Caco-2 (cell line): Measurements from ENCODE around the gene SLC25A3. TPM values are rescaled to one million over a fixed set of nuclear protein-coding genes. Genes with fewer than 3 reads are reported as not detected.

Source experiments
- BruUV-seq: library from RNA; stranded (reverse); fragments of 400-500 nt; replicated peaks from 2 replicates; lab custom pipeline; 2021; lab: Mats Ljungman, UMichigan
- CTCF ChIA-PET: fragments of 300-600 bp; sonication (Branson Sonifier 250); formaldehyde crosslinking; loops from one replicate; lab custom pipeline; 2022; ENCODE audit warnings: antibody characterized with exemption; lab: Charles Lee
- POLR2A ChIA-PET: fragments of 300-600 bp; sonication (Branson Sonifier 250); formaldehyde crosslinking; loops from one replicate; lab custom pipeline; 2022; ENCODE audit warnings: antibody characterized with exemption; lab: Charles Lee
- DNase-seq, 2 experiments: peaks; one replicate each; pipeline versions ENCODE4 v3.0.0 to v3.0.0-alpha.2; 2020 to 2022
- H3K27me3 ChIP-seq: replicated peaks from 2 replicates; pipeline ENCODE4 v1.6.0; 2011; ENCODE audit warnings: low read length; ENCODE audit not compliant: control insufficient read depth, insufficient read depth
- H3K36me3 ChIP-seq: 2 replicates; pipeline ENCODE4 v1.5.1; 2011; ENCODE audit warnings: low read length; ENCODE audit not compliant: control insufficient read depth, insufficient read depth
- H3K4me1 ChIP-seq: fragments of 250-450 bp; sonication (Bioruptor Pico); 2 replicates; pipeline ENCODE4 v1.5.1; 2020; ENCODE audit warnings: mild to moderate bottlenecking
- H3K4me3 ChIP-seq: 2 replicates; pipeline ENCODE4 v1.5.1; 2011; ENCODE audit warnings: low read depth, mild to moderate bottlenecking, control low read depth, low read length
- H3K9me3 ChIP-seq: fragments of 250-450 bp; sonication (Bioruptor Pico); 2 replicates; pipeline ENCODE4 v1.5.1; 2020; ENCODE audit warnings: mild to moderate bottlenecking, moderate library complexity
- H3K27ac Mint-ChIP-seq: one replicate; pipeline ENCODE4 v1.8.0; 2022; ENCODE audit warnings: mixed read lengths; ENCODE audit not compliant: unreplicated experiment
- H3K27me3 Mint-ChIP-seq: one replicate; pipeline ENCODE4 v1.8.0; 2022; ENCODE audit warnings: mixed read lengths; ENCODE audit not compliant: insufficient read depth, unreplicated experiment
- H3K36me3 Mint-ChIP-seq: one replicate; pipeline ENCODE4 v1.8.0; 2022; ENCODE audit warnings: mild to moderate bottlenecking, mixed read lengths; ENCODE audit not compliant: insufficient read depth, unreplicated experiment
- H3K4me1 Mint-ChIP-seq: one replicate; pipeline ENCODE4 v1.8.0; 2022; ENCODE audit warnings: low read depth, mixed read lengths; ENCODE audit not compliant: unreplicated experiment
- H3K4me3 Mint-ChIP-seq: one replicate; pipeline ENCODE4 v1.8.0; 2022; ENCODE audit warnings: mild to moderate bottlenecking, moderate library complexity, mixed read lengths; ENCODE audit not compliant: unreplicated experiment
- H3K9me3 Mint-ChIP-seq: one replicate; pipeline ENCODE4 v1.8.0; 2022; ENCODE audit warnings: mixed read lengths; ENCODE audit not compliant: unreplicated experiment
- CTCF ChIP-seq, 2 experiments: fragments of 200-600 bp in 1 of 2; IDR thresholded peaks; 1 replicate in 1 of 2; 2 replicates in 1 of 2; pipeline versions ENCODE4 v1.5.1 to v1.8.0; 2011 to 2022; ENCODE audit warnings: antibody characterized with exemption in 1 of 2, control low read depth in 1 of 2, inconsistent platforms in 1 of 2, low read depth in 1 of 2, low read length in 1 of 2, mild to moderate bottlenecking in 1 of 2, moderate library complexity in 1 of 2; ENCODE audit not compliant: insufficient read depth in 1 of 2, severe bottlenecking in 1 of 2, unreplicated experiment in 1 of 2
- intact Hi-C: fragments of 100-400 bp; cut with micrococcal nuclease; formaldehyde crosslinking; loops from one replicate; pipeline ENCODE4 v1.10.0; 2022; ENCODE audit not compliant: unreplicated experiment
- total RNA-seq: library from RNA; stranded (reverse); gene quantifications from 2 replicates; pipeline ENCODE4 v1.2.3, GENCODE V29; 2022

The SLC25A3 gene
- total RNA-seq, 1 experiment from 2014 or later, result 888 TPM

- Mint-ChIP-seq H3K27ac (peak overlapping the region; percentile 75), H3K9me3 (no peaks in the 10 kb centered on the region), H3K36me3 (peaks cover 16% of the 10 kb centered on the region), H3K27me3 (no peaks in the 10 kb centered on the region), H3K4me3 (peak overlapping the region; percentile 86), H3K4me1 (peaks cover 7% of the 10 kb centered on the region)
- H3K4me3 ChIP-seq, result peak overlapping the region; percentile 95
- ChIA-PET POLR2A (interaction anchor here (1.0 kb wide), 1 partner anchor 51 kb away, joined by 12 read pairs; the partner anchor contains the start of gene SLC25A3), CTCF (interaction anchor here (1.0 to 1.4 kb wide), 3 partner anchors 12 to 354 kb away, joined by 4 read pairs; no protein-coding TSS in a partner anchor)
- no peaks in the 10 kb centered on the region for H3K36me3 ChIP-seq
- H3K4me1 ChIP-seq, result peaks cover 4% of the 10 kb centered on the region; the same call in 1 of the 2 replicates
- DNase-seq, result peak in 1 of 2 experiments; percentile 68
- BruUV-seq, result TSS peak; percentile 37
- intact Hi-C loops, result loop anchor here (2.0 kb wide), 2 partner anchors 38 to 78 kb away; no protein-coding TSS in a partner anchor
- peak in 1 of 2 experiments; percentile 14 for TF ChIP-seq CTCF (IDR thresholded peaks at IDR 0.05; ENCODE audit: insufficient read depth in 1 of 2, low read depth in 1 of 2, low read length in 1 of 2, severe bottlenecking in 1 of 2, unreplicated experiment in 1 of 2)
- H3K27me3 ChIP-seq, result no peaks in the 10 kb centered on the region
- H3K9me3 ChIP-seq, result no peaks in the 10 kb centered on the region
Measured at GRCh38 chr12:98644433-98644711, 50.9 kb downstream of the SLC25A3 start.

GRCh38 chr12:98644712-98645571 is 51.5 kb downstream of the SLC25A3 start, which contains the start of the genes APAF1 and IKBIP:
APAF1 (plus strand) TSS chr12:98645290; CDS start chr12:98648360, 3,070 bp downstream.
IKBIP (minus strand) TSS chr12:98644788; CDS start chr12:98644701, 87 bp downstream.
- Mint-ChIP-seq H3K36me3 (peaks cover 22% of the 10 kb centered on the region), H3K4me3 (peak within 1 kb of the TSS; percentile 86), H3K4me1 (peaks cover 7% of the 10 kb centered on the region), H3K9me3 (no peaks in the 10 kb centered on the region), H3K27ac (peak within 1 kb of the TSS; percentile 75), H3K27me3 (no peaks in the 10 kb centered on the region)
- peaks cover 4% of the 10 kb centered on the region; the same call in 1 of the 2 replicates for H3K4me1 ChIP-seq
- H3K36me3 ChIP-seq, result no peaks in the 10 kb centered on the region
- BruUV-seq, result no TSS peak
- POLR2A ChIA-PET, result interaction anchor here (1.0 kb wide), 1 partner anchor 52 kb away, joined by 12 read pairs; the partner anchor contains the start of gene SLC25A3
- intact Hi-C loops, result loop anchor here (1.0 to 2.0 kb wide), 3 partner anchors 38 to 78 kb away; partner anchors contain the start of gene SLC25A3
- H3K9me3 ChIP-seq, result no peaks in the 10 kb centered on the region
- peak within 1 kb of the TSS; percentile 95 for H3K4me3 ChIP-seq
- DNase-seq, result peak; percentile 94 to 98
- CTCF ChIA-PET, result interaction anchor here (1.0 to 1.4 kb wide), 3 partner anchors 13 to 354 kb away, joined by 4 read pairs; no protein-coding TSS in a partner anchor
- no peak for TF ChIP-seq CTCF (IDR thresholded peaks at IDR 0.05; ENCODE audit: insufficient read depth in 1 of 2, low read depth in 1 of 2, low read length in 1 of 2, severe bottlenecking in 1 of 2, unreplicated experiment in 1 of 2)
- H3K27me3 ChIP-seq, result no peaks in the 10 kb centered on the region

DNA sequence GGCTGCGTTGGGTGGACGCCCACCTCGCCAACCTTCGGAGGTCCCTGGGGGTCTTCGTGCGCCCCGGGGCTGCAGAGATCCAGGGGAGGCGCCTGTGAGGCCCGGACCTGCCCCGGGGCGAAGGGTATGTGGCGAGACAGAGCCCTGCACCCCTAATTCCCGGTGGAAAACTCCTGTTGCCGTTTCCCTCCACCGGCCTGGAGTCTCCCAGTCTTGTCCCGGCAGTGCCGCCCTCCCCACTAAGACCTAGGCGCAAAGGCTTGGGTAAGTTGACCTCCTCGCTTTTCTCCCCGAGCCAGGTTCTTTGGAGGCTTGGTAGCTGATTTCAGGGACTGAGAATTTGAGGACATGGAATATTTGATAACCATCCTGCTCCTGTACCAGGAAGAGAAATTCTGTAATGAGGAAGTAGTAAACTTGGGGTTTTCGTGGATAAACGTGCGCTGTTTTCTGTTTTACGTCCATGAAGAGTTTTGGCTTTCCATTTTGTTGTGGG is 52.1 kb downstream of the SLC25A3 start:
- H3K4me3 ChIP-seq, result peak overlapping the region; percentile 95
- intact Hi-C loops, result loop anchor here (1.0 to 2.0 kb wide), 3 partner anchors 39 to 79 kb away; partner anchors contain the start of gene SLC25A3
- CTCF ChIA-PET, result no interaction called here
- H3K4me1 ChIP-seq, result peaks cover 4% of the 10 kb centered on the region; the same call in 1 of the 2 replicates
- Mint-ChIP-seq H3K36me3 (peaks cover 23% of the 10 kb centered on the region), H3K27ac (peak overlapping the region; percentile 75), H3K4me3 (peak overlapping the region; percentile 86), H3K4me1 (peaks cover 7% of the 10 kb centered on the region), H3K9me3 (no peaks in the 10 kb centered on the region), H3K27me3 (no peaks in the 10 kb centered on the region)
- no TSS peak for BruUV-seq
- H3K27me3 ChIP-seq, result no peaks in the 10 kb centered on the region
- peak in 1 of 2 experiments; percentile 34 for DNase-seq
- POLR2A ChIA-PET, result no interaction called here
- TF ChIP-seq CTCF (IDR thresholded peaks at IDR 0.05; ENCODE audit: insufficient read depth in 1 of 2, low read depth in 1 of 2, low read length in 1 of 2, severe bottlenecking in 1 of 2, unreplicated experiment in 1 of 2), result no peak
- H3K36me3 ChIP-seq, result no peaks in the 10 kb centered on the region
- no peaks in the 10 kb centered on the region for H3K9me3 ChIP-seq
